ENCODE measurements around the gene TEX44. TPM values are rescaled to one million over a fixed set of nuclear protein-coding genes. Genes with fewer than 3 reads are reported as not detected.
A peak's percentile ranks its signal among the peaks of the same experiment; 100 is the strongest.

TEX44 gene
- polyA plus RNA-seq, 1 experiment = not detected

DNA sequence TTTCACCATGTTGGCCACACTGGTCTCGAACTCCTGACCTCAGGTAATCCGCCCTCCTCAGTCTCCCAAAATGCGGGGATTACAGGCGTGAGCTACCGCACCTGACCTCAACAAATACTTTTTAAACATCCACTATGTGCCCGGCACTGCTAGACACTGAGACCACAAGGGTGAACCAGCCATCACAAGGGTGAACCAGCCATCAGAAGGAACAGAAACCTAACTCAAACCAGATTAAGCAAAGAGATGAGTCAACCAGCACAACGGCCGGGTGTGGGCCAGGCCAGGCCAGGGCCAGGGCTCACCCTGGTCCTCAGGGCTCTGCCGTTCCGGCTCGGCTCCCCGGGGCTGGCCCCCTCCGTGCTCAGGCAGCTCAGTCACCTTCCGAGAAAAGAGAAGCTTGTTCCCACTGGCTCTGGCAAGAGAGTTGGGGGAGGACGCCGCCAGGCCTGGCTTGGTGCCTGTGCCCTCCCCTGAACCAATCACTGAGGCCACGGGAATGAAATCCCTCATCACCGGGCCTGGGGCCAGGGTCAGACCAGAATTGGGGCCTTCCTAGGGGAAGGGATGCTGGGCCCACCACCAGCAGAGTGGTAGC, 4.4 kb downstream of the TEX44 start:
- ChIA-PET POLR2A (interaction anchor here (0.6 kb wide), 1 partner anchor 15 kb away, joined by 3 read pairs; no protein-coding TSS in a partner anchor), CTCF (interaction anchor here (1.3 to 9.1 kb wide), 5 partner anchors 10 to 78 kb away, joined by 4 to 202 read pairs (median 8); no protein-coding TSS in a partner anchor)
- peak; percentile 23 for DNase-seq (ENCODE audit: low read depth)
- no peaks in the 10 kb centered on the region for H3K36me3 ChIP-seq (ENCODE audit: control insufficient read depth, insufficient read depth, low read length)
- no peak overlapping the region for H3K4me3 ChIP-seq (ENCODE audit: low read depth, low read length)
- H3K27me3 ChIP-seq (ENCODE audit: control insufficient read depth, insufficient read depth, low read length) = no peaks in the 10 kb centered on the region
- TF ChIP-seq, protein P1, sequence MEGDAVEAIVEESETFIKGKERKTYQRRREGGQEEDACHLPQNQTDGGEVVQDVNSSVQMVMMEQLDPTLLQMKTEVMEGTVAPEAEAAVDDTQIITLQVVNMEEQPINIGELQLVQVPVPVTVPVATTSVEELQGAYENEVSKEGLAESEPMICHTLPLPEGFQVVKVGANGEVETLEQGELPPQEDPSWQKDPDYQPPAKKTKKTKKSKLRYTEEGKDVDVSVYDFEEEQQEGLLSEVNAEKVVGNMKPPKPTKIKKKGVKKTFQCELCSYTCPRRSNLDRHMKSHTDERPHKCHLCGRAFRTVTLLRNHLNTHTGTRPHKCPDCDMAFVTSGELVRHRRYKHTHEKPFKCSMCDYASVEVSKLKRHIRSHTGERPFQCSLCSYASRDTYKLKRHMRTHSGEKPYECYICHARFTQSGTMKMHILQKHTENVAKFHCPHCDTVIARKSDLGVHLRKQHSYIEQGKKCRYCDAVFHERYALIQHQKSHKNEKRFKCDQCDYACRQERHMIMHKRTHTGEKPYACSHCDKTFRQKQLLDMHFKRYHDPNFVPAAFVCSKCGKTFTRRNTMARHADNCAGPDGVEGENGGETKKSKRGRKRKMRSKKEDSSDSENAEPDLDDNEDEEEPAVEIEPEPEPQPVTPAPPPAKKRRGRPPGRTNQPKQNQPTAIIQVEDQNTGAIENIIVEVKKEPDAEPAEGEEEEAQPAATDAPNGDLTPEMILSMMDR (IDR thresholded peaks at IDR 0.05; ENCODE audit: insufficient read depth, low read depth, low read length) = no peak

GRCh38 chr2:231597627-231598026, 5.0 kb downstream of the TEX44 start:
- no peak for DNase-seq (ENCODE audit: low read depth)
- Histone ChIP-seq H3K27me3 (ENCODE audit: control insufficient read depth, insufficient read depth, low read length) (no peaks in the 10 kb centered on the region), H3K4me3 (ENCODE audit: low read depth, low read length) (no peak overlapping the region), H3K36me3 (ENCODE audit: control insufficient read depth, insufficient read depth, low read length) (no peaks in the 10 kb centered on the region)
- ChIA-PET POLR2A (interaction anchor here (0.6 kb wide), 1 partner anchor 14 kb away, joined by 3 read pairs; no protein-coding TSS in a partner anchor), CTCF (interaction anchor here (1.3 to 9.1 kb wide), 5 partner anchors 10 to 77 kb away, joined by 4 to 202 read pairs (median 8); no protein-coding TSS in a partner anchor)
- TF ChIP-seq, protein P1 (IDR thresholded peaks at IDR 0.05; ENCODE audit: insufficient read depth, low read depth, low read length) = no peak

DNA sequence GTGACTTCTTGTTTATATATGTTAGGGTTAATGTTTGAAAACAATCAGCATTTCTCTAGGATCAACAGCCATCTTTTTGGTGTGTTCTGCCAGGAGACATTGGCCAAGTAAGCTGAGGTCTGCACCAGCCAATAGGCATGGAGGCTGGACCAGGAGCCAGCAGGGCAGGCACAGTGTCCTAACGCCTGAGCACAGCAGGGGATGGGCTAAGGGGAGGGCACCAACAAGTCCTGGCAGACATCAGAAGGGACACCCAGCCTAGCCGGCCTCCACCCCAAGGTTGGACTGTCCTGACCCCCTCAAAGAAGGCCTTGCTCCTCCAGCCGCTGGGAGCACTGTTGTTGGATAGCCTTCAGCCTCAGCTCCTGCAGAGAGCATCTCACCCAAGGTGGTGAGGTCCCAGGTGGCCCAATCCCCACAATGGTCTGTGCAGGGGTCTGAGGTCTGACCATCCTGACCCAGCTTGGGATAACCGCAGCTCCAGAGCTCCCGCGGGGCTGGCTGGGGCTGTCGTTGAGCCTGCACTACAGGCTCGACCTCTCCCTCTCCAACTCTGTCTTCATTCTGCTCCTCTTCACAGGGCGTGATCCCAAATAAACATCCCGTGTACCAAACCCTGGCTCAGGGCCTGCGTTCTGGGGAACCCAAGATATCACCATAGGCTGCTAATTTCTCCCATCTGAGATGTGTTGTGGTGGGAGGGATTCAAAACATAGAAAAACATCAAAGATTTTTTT, 8.1 kb downstream of the TEX44 start:
- DNase-seq (ENCODE audit: low read depth) = no peak
- no peak overlapping the region for H3K4me3 ChIP-seq (ENCODE audit: low read depth, low read length)
- ChIA-PET CTCF (interaction anchor here (0.5 to 9.1 kb wide), 32 partner anchors 9 to 381 kb away, joined by 3 to 202 read pairs (median 5); partner anchors contain the start of genes NMUR1 and TEX44), POLR2A (interaction anchor here (0.7 kb wide), 1 partner anchor 830 kb away, joined by 3 read pairs; no protein-coding TSS in a partner anchor)
- no peaks in the 10 kb centered on the region for H3K27me3 ChIP-seq (ENCODE audit: control insufficient read depth, insufficient read depth, low read length)
- TF ChIP-seq, protein P1 (IDR thresholded peaks at IDR 0.05; ENCODE audit: insufficient read depth, low read depth, low read length) = no peak
- H3K36me3 ChIP-seq (ENCODE audit: control insufficient read depth, insufficient read depth, low read length) = no peaks in the 10 kb centered on the region

DNA sequence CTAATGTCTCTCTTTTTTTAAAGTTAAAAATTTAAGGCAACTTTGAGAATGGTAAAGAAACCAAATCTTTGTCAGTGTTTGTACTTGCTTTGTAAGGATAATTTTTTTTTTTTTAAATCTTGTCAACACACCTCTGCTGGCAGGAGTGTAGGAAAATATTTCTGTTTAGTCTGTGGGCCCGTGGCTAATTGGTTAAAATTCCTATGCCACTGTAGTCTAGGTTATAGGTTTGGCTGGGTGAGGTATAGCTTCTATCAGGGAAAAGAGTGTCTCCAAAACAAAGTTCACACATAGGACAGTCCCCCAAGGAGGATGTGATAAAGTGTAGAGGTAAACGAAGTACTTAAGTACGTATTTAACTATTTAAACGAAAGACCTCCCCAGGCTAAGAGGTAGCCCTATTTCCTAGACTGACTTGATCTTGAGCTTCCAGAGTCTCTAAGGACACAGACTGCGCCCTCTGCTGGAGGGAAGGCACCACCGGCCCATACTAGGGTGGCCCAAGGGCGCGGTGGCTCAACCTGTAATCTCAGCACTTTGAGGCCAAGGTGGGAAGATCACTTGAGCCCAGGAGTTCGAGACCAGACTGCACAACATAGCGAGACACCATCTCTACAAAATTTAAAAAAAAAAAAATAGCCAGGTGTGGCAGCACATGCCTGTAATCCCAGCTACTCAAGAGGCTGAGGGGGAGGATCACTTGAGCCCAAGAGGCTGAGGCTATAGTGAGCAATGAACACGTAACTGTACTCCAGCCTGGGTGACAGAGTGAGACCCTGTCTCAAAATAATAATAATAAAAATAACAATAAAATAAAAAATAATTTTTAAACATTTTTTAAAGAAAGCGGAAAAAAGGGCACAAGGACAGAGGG, 8.9 kb downstream of the TEX44 start:
- CTCF ChIA-PET = interaction anchor here (0.6 to 9.1 kb wide), 31 partner anchors 8 to 382 kb away, joined by 3 to 202 read pairs (median 5); partner anchors contain the start of genes NMUR1 and TEX44

More for the DNA sequence above, 8.9 kb downstream of the TEX44 start:
- TF ChIP-seq, protein P1 (IDR thresholded peaks at IDR 0.05; ENCODE audit: insufficient read depth, low read depth, low read length) = peak; percentile 89
- Histone ChIP-seq H3K4me3 (ENCODE audit: low read depth, low read length) (no peak overlapping the region), H3K27me3 (ENCODE audit: control insufficient read depth, insufficient read depth, low read length) (no peaks in the 10 kb centered on the region), H3K36me3 (ENCODE audit: control insufficient read depth, insufficient read depth, low read length) (no peaks in the 10 kb centered on the region)
- no peak for DNase-seq (ENCODE audit: low read depth)
- POLR2A ChIA-PET = interaction anchor here (0.7 kb wide), 1 partner anchor 829 kb away, joined by 3 read pairs; no protein-coding TSS in a partner anchor
